Middle frontal gyrus (tissue), 1 donor: ENCODE measurements around the gene TGFBR2.
"Not testable (repeated sequence)": the region's sequence is repeated elsewhere in the genome, so short reads cannot be mapped to it uniquely, and the experiment has no call there.

ENCODE experiments used
- DNase-seq: peaks from one replicate; pipeline ENCODE4 v3.0.0-alpha.2; 2015; ENCODE audit warnings: low spot score; ENCODE audit errors: extremely low spot score

TGFBR2 gene

GRCh38 chr3:30618526-30618925 lies 12.1 kb downstream of the TGFBR2 start:
- no peak for DNase-seq

DNA sequence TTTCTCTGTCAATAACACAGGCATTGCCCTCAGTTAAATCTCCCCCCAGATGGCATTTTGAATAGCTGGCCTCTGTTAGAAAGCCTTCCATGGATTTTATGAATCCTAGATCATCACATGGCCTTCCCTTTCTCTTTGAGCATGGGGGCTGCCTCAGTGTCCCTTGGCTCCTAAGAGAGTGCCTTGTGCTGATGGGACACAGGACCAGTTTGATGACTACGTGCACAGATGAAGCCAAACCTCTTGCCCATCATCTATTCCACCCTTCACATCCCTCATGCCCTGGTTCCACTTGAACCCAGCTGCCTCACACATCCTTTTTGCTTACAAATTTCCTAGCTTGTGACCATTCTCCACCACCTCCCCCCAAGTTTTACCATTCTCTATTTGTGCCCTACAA lies 12.9 kb downstream of the TGFBR2 start:
- DNase-seq, result no peak

DNA sequence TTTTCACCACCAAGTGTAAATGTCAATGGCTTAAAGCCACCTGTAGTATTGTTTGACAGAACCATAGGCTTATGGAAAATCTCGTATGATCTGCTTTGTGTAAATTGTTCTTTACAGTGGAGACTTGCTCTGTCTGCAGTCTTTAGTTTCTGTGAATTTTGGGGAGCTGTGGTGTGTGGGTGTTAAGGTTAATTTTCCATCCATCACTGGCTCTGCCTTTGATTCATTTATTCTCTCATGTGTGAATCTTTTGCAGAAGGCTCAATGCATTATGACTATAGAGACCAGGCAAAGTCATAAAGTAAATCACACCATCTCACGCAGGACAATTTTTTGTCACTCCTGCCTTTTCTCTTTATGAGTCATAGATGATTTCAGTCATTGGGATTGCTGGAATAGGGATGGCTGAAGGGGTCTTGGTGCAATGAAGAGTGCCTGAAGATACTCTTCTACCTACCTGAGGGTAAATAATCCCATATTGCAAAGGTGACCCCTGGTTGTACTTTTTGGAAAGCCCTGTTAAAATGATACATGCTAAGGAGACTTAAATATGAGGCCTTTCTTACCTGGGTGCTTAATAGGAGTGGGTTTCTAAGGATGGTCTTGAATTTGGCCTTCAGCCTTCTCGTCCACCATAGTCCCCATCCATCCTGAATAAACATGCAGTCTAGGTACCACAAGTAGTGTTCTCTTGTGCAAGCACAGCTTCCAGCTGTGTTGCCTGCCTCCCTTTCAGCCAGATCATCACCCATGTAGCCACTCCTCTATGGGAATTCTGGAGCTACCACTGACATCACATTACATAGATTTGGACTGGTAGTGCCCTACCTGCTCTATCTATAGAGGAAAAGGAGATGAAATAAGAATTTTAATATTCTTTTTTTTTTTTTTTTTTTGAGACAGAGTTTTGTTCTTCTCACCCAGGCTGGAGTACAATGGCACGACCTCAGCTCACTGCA lies 14.3 kb downstream of the TGFBR2 start:
- no peak for DNase-seq

DNA sequence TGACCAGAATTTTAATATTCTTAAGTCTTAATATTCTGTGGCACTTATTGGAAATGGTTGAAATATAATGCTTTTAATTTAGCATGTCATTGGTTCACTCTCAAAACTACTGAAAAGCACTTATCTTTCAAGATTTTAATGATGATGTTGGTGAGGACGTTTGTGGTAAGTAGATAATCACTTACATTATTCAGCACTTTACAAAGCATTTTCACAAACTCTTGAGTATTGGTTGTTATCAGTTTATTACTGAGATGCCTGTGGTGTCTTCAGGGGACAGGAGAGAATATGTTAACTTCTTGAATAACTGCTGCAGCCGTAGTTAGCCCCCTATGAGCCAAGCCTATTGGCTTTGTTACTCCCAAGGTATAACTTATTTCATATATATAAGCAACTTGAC lies 15.2 kb downstream of the TGFBR2 start:
- no peak for DNase-seq

DNA sequence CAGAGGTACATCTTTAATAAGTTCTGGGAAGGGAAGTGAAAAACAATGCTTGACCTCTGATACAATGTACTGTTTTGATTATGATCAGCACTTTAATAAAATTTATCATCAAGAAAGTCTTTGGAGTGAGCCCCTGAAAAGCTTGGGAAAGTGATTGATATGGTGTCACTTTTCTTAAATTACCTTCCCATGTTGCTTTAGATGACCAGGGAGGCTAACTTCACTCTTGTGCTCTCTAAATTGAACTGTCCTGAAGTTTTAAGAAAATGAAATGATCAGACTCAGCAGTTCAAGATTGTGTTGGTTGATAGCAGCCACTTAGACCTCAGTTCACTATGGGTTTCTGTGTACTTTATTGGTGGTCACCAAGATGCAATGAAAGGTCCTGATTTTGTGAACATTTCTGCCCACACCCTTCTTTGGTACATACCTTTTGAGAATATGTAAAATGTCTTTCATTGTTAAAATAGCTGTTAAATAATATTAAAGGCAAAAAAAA lies 15.7 kb downstream of the TGFBR2 start:
- no peak for DNase-seq

GRCh38 chr3:30622790-30623189 lies 16.4 kb downstream of the TGFBR2 start:
- DNase-seq, result no peak

GRCh38 chr3:30623351-30623750 lies 16.9 kb downstream of the TGFBR2 start:
- DNase-seq, result no peak

GRCh38 chr3:30624480-30624879 lies 18.1 kb downstream of the TGFBR2 start:
- DNase-seq, result not testable (repeated sequence)

- DNase-seq, result no peak
These were observed 19.4 kb downstream of the TGFBR2 start for GRCh38 chr3:30625541-30626438.

DNA sequence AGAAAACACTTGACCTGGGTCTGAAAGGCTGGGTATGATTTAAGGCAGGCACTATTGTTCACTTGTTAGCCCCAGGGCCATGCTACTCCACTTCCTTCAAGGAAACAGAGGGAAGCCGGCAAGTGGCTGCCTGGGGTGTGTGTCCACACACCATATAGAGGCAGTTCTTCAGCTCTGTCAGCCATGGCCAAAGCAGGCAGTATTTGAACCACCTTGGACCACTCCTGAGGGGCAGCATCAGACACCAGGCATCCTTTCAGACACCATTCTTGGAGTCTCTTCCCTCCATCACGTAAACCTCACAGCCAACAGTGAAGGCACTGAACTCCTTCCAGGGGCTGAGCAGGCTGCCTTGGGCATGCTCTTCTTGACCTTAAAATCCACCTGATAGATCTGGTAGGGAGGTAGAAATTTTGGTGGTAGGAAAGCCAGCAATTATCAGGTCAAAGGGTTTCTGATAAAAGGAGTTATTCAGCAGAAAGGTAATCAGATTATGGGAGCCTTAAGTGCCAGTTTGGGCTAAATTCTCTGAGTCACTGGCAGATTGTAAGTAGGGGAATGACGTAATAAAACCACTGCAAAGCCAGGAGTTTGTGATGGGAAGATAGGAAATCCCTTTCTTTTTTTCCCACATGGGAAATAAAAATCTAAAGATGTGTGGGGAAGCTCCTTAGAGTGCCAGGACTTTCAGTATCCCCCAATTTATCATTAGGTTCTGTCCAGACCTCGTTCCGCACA lies 20.2 kb downstream of the TGFBR2 start:
- no peak for DNase-seq

GRCh38 chr3:30628205-30628900 lies 22.0 kb downstream of the TGFBR2 start:
- DNase-seq, result no peak

- no peak for DNase-seq
These were observed 22.6 kb downstream of the TGFBR2 start for GRCh38 chr3:30628901-30629590.

GRCh38 chr3:30629746-30630145 lies 23.3 kb downstream of the TGFBR2 start:
- DNase-seq, result no peak

- DNase-seq, result no peak
These were observed 24.0 kb downstream of the TGFBR2 start for GRCh38 chr3:30630238-30631030.

- DNase-seq, result no peak
These were observed 25.0 kb downstream of the TGFBR2 start for GRCh38 chr3:30631243-30631904.

DNA sequence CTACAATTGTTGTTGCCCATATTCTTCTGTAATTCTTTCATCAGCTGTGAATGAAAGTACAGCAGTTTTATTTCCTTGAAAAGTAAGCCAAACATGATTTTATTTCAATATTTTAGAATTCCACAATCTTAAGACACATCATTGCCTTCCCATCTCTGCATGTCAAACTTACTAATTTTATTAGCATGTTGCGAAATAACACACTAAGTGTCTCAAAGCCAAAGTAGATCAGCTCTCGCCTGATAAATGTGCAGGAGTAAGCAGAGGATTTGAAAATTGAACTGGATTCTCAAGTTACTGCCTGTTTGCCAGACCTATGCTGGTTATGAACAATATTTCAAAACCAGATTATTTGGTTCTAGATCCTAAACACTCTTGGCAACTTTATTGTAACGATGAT lies 25.7 kb downstream of the TGFBR2 start:
- DNase-seq, result no peak

DNA sequence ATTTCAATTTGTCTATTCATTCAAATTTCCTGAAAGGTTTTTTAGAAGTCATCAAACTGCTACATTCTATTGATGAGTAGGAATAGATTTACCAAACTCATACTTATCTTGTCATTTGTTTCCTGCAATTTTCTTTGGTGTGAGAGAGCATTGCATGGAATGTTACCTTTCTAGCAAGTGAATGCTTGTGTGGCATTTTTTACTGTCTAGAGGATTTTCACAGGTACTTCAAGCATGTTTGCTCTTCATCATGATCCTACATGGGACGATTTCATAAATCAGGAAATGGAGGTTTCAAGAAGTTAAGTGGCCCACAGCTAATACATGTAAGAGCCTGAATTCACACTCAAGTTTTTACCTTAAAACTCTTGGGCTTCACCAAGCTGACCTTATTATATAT lies 26.1 kb downstream of the TGFBR2 start:
- DNase-seq, result no peak

- no peak for DNase-seq
These were observed 27.3 kb downstream of the TGFBR2 start for GRCh38 chr3:30633718-30634117.
